Colonic mucosa (tissue), 4 donors: Measurements from ENCODE around the gene TCF12. TPM values are rescaled to one million over a fixed set of nuclear protein-coding genes. Genes with fewer than 3 reads are reported as not detected.

Experiments
- DNase-seq: peaks from one replicate; pipeline ENCODE4 v3.0.0-alpha.2; 2020
- H3K27ac ChIP-seq: fragments of 200-600 bp; one replicate; pipeline ENCODE4 v1.8.0; 2021
- H3K27me3 ChIP-seq: fragments of 200-600 bp; one replicate; pipeline ENCODE4 v1.8.0; 2021
- H3K36me3 ChIP-seq: fragments of 200-600 bp; one replicate; pipeline ENCODE4 v1.8.0; 2021
- H3K4me1 ChIP-seq: fragments of 200-600 bp; one replicate; pipeline ENCODE4 v1.8.0; 2021; ENCODE audit warnings: mild to moderate bottlenecking
- H3K4me3 ChIP-seq: fragments of 200-600 bp; one replicate; pipeline ENCODE4 v1.8.0; 2021
- H3K9ac ChIP-seq, 2 donors: one replicate each; pipeline ENCODE4 v1.7.0; 2013; ENCODE audit warnings: control low read depth in 2 of 2, low read depth in 2 of 2, low read length in 2 of 2
- H3K9me3 ChIP-seq: fragments of 200-600 bp; one replicate; pipeline ENCODE4 v1.8.0; 2021
- intact Hi-C: fragments of 100-400 bp; cut with DNase I; formaldehyde crosslinking; loops from one replicate; pipeline ENCODE4 v1.14.1; 2022
- total RNA-seq, 2 donors: library from RNA; stranded (reverse); fragmentation: NEBNext Ultra II Directional in 1 of 2; extraction: Animal tissue kit (Norgen Biotek cat#: 25700) in 1 of 2; gene quantifications; one replicate each; pipeline ENCODE4 v1.2.1, GENCODE V29; 2021
- TF ChIP-seq, protein P1 (sequence below): fragments of 200-600 bp; IDR thresholded peaks from one replicate; pipeline ENCODE4 v1.8.0; 2022; ENCODE audit warnings: antibody characterized with exemption, mild to moderate bottlenecking
- donor health status: healthy.
- donor health status: DM: no; HTN: no; CAD: no.
- donor health status: DM: no; HTN: no; CAD: no.

The TCF12 gene
- total RNA-seq, 2 donors from 2014 or later, result 68.7 to 76.3 TPM

DNA sequence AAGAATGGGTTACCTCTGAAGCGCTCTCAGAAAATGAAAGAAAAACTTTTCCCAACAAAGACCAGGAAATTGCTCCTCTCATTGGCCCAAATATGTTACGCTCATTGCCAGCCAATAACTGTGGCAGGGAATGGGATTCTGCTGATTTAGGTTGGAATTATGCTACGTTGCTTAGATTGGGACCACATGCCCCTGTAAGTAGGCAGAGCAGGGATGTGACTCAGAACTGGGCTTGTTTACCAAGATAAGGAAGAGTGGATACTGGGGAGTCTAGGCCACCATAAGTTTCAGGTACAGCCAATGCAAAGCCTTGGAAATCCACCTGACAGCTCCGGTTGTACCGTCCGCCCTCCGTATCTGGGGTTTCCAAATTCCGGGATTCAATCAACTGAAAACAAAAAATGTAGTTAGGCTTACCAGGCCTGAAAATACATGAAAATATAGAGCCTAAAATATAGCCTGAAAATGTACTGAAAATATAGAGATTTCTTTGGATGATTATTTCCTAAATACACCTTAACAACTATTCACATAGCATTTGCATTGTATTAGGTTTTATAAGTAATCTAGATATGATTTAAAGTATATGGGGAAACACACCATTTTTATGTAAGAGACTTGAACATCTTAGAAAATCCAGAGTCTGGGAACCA, 1.5 kb upstream of the TCF12 start:
- intact Hi-C loops, result loop anchor here (5.0 kb wide), 1 partner anchor 220 kb away; no protein-coding TSS in a partner anchor
- Histone ChIP-seq H3K4me3 (peak overlapping the region; percentile 91), H3K36me3 (no peaks in the 10 kb centered on the region), H3K27me3 (no peaks in the 10 kb centered on the region), H3K27ac (no peak overlapping the region), H3K9me3 (no peaks in the 10 kb centered on the region), H3K4me1 (no peaks in the 10 kb centered on the region), H3K9ac (peak overlapping the region in 1 of 2 donors; percentile 20)
- TF ChIP-seq, protein P1, sequence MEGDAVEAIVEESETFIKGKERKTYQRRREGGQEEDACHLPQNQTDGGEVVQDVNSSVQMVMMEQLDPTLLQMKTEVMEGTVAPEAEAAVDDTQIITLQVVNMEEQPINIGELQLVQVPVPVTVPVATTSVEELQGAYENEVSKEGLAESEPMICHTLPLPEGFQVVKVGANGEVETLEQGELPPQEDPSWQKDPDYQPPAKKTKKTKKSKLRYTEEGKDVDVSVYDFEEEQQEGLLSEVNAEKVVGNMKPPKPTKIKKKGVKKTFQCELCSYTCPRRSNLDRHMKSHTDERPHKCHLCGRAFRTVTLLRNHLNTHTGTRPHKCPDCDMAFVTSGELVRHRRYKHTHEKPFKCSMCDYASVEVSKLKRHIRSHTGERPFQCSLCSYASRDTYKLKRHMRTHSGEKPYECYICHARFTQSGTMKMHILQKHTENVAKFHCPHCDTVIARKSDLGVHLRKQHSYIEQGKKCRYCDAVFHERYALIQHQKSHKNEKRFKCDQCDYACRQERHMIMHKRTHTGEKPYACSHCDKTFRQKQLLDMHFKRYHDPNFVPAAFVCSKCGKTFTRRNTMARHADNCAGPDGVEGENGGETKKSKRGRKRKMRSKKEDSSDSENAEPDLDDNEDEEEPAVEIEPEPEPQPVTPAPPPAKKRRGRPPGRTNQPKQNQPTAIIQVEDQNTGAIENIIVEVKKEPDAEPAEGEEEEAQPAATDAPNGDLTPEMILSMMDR, result no peak
- no peak for DNase-seq

DNA sequence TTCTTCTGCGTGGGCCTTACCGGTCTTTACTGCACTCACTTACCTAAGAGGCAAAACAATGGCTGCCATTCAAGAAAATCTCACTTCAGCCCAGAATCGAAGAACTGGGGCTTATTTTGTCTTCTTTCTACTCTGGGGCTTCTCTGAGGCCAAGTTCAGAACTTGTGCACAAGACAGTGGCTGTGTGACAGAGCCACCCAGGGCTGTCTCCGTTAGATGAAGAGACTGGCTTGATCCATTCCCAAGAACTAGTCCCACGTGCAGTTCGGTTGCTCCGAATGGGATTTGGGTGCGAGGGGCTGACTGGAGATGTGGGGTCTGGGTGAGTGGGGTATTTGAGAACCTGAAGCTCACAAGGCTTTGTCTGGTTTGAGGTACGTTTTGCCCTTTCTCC, 795 bp upstream of the TCF12 start:
- peak overlapping the region; percentile 82 to 93 for H3K9ac ChIP-seq
- no peaks in the 10 kb centered on the region for H3K36me3 ChIP-seq
- H3K4me1 ChIP-seq, result no peaks in the 10 kb centered on the region
- DNase-seq, result no peak
- no peaks in the 10 kb centered on the region for H3K27me3 ChIP-seq
- TF ChIP-seq, protein P1, result no peak
- H3K4me3 ChIP-seq, result peak overlapping the region; percentile 91
- peak overlapping the region; percentile 93 for H3K27ac ChIP-seq
- no peaks in the 10 kb centered on the region for H3K9me3 ChIP-seq
- intact Hi-C loops, result loop anchor here (5.0 kb wide), 1 partner anchor 220 kb away; no protein-coding TSS in a partner anchor

DNA sequence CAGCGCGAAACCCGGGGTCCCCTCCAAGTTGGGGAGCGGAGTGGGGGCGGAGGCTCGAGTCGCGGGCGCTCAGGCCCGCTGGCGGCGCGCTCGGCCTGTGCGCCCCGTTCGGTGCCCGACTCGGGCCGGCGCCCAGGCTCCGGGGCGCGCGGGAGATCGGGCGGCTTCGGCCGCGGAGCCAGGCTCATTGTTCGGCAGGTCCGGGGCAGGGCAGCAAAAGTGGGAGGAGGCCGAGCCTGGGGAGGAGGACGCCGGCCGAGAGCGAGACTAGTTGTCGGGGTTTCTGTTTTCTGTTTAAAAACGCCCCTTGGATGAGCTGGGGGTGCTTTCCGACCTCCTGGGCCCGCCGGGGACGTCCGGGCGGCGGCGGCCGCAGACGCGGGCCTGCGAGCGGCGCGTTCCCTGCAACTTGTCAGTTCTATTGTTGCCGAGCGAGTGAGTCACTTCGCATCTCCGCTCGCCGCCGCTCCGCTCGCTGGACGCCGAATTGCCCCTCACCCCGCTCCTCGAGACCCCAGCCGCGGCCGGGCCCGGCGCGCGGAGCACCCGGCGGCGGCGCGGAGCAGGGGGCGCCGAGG, 676 bp downstream of the TCF12 start:
- Histone ChIP-seq H3K4me1 (no peaks in the 10 kb centered on the region), H3K4me3 (peak overlapping the region; percentile 91), H3K9me3 (no peaks in the 10 kb centered on the region), H3K36me3 (no peaks in the 10 kb centered on the region), H3K27ac (peak overlapping the region; percentile 93), H3K27me3 (no peaks in the 10 kb centered on the region), H3K9ac (peak overlapping the region; percentile 82 to 93)
- DNase-seq, result peak; percentile 57
- intact Hi-C loops, result loop anchor here (5.0 kb wide), 1 partner anchor 218 kb away; no protein-coding TSS in a partner anchor
- TF ChIP-seq, protein P1, result no peak

- Histone ChIP-seq H3K9ac (peak overlapping the region; percentile 82 to 93), H3K27me3 (no peaks in the 10 kb centered on the region), H3K9me3 (no peaks in the 10 kb centered on the region), H3K36me3 (no peaks in the 10 kb centered on the region), H3K4me1 (no peaks in the 10 kb centered on the region), H3K27ac (peak overlapping the region; percentile 93), H3K4me3 (peak overlapping the region; percentile 91)
- TF ChIP-seq, protein P1, result no peak
- intact Hi-C loops, result loop anchor here (5.0 kb wide), 1 partner anchor 218 kb away; no protein-coding TSS in a partner anchor
- peak; percentile 48 for DNase-seq
Measured at GRCh38 chr15:56919609-56920366, 1.3 kb downstream of the TCF12 start.

GRCh38 chr15:56920367-56920627, 1.9 kb downstream of the TCF12 start:
- Histone ChIP-seq H3K4me3 (peak overlapping the region; percentile 91), H3K27ac (no peak overlapping the region), H3K9me3 (no peaks in the 10 kb centered on the region), H3K27me3 (no peaks in the 10 kb centered on the region), H3K9ac (peak overlapping the region; percentile 82 to 93), H3K36me3 (no peaks in the 10 kb centered on the region), H3K4me1 (no peaks in the 10 kb centered on the region)
- intact Hi-C loops, result no loop called here
- DNase-seq, result no peak
- TF ChIP-seq, protein P1, result no peak
